A204.1 (cell line): ENCODE results near the gene MRTO4.
"Not testable (repeated sequence)": the region's sequence is repeated elsewhere in the genome, so short reads cannot be mapped to it uniquely, and the experiment has no call there.

Experiments
- FAIRE-seq: peaks from 2 replicates; lab custom pipeline; 2012; peaks lifted over from hg19 to GRCh38; lab: Jason Lieb, UNC

Gene MRTO4

GRCh38 chr1:19229229-19229628 is 22.4 kb upstream of the MRTO4 start:
- no peak for FAIRE-seq

GRCh38 chr1:19229828-19230325 is 21.7 kb upstream of the MRTO4 start:
- no peak for FAIRE-seq

DNA sequence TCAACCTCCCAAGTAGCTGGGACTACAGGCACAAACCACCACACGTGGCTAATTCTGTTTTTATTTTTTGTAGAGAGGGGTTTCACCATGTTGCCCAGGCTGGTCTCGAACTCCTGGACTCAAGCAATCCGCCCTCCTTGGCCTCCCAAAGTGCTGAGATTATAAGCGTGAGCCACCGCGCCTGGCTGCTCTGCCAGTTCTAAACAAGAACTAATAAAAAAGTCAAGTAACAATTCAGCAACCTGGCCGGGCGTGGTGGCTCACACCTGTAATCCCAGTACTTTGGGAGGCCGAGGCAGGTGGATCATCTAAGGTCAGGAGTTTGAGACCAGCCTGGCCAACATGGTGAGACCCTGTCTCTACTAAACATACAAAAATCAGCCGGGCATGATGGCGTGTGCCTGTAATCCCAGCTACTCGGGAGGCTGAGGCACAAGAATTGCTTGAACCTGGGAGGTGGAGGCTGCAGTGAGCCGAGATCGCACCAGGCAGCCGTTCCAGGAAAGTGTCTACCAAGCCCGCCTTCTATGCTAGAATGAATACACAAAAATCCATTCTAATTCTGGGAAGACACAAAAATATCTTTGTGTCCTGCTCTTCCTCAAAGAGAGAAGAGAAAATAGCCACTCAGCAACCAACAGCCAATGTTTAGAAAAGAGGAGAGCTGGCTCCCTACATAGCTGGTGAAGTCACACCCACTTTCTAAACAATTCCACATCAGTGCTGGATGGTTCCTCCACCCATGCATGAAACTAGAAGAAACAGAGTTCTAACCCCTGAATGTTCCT is 19.7 kb upstream of the MRTO4 start:
- not testable (repeated sequence) for FAIRE-seq

- no peak for FAIRE-seq
Observed at GRCh38 chr1:19232524-19232846, 19.1 kb upstream of the MRTO4 start.

DNA sequence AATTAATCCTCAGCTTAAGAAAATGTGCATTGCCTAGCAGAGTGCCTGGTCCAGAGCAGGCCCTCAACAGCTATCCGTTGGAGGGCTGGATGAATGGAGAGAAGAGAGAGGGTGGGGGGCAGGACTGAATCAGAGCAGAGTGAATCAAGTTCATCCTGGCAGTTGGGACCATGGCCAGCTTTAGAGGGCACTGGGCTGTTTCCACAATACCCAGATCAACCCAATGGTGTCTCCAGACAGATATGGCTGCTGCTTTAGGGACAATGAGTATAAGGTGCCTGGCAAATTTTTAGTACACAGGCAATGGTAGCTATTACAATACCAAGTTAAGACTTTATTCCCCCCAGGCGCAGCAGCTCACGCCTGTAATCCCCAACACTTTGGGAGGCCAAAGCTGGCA is 17.4 kb upstream of the MRTO4 start:
- FAIRE-seq, result no peak

GRCh38 chr1:19239876-19240275 is 11.7 kb upstream of the MRTO4 start:
- no peak for FAIRE-seq

DNA sequence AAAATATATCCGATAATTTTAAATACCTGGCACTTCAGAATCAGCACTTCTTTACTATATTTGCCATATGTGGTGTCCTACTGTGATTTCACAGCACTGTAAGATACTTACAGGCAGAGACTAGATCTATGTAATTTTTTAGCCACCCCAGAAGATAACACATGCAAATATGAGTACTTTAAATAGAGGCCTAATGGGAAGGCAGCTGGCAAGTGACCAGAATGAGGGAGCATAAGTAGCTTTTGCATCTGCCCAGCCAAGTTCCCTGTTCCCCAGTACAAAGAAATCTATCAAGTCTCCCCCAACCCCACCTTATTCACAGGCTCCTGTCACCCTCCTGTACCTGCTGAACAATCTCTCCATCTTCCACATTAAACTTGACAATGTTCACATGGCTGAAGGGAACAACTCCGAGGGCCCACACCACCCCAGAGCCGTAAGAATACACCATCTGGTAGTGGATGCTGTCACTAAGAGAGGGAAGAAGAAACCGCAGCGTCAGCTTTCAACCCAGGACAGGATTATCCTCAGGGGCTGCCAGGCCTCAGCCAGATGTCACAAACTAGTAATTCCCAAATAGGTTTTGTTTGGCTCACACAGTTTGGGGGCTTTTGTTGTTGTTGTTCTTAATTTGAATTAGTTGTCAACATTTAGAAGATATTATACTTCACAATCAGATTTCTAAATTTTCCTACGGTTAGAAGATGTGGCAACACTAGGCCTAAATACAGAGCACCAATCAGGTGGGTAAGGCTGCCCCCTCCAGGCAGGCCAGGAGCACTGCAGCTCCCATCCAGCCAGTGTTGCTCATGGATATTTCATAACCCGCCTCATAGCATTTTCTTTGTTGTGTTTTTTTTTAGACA is 10.7 kb upstream of the MRTO4 start:
- FAIRE-seq, result peak; percentile 73

GRCh38 chr1:19250629-19251304 is 838 bp upstream of the MRTO4 start:
- no peak for FAIRE-seq

DNA sequence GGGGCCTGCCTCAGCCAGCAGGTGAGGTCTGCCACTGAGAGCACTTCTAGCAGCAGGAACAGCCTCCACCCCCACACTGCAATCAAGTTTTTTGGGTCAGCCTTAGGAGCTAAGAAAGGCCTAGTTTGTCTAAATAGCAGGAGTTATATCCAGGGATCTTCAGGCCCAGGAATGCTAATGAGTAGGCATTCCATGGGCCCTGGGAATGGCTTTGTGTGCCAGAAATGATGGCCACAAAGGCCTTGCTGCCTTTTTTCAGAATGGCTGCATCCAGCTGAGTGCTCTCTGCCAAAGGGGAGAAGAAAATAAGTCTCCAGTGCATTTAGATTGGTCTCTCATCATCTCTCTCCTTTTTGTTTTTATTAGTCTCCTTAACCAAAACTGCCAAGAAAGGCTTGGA is 2.8 kb downstream of the MRTO4 start:
- no peak for FAIRE-seq

- FAIRE-seq, result no peak
Observed at GRCh38 chr1:19255288-19255687, 3.7 kb downstream of the MRTO4 start.

DNA sequence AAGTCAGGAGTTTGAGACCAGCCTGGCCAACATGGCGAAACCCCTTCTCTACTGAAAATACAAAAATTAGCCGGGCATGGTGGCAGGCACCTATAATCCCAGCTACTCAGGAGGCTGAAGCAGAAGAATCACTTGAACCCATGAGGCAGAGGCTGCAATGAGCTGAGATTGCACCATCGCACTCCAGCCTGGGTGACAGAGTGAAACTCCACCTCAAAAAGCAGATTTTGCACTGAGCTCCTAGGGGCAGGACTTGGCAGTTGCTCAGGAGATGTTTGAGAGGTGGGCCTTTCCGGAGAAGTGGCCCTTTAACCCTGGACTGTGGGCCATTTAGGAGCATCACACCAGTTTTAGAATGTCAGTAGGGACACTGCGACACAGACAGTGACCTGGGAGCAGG is 4.7 kb downstream of the MRTO4 start:
- FAIRE-seq, result not testable (repeated sequence)

GRCh38 chr1:19257178-19257914 is 5.7 kb downstream of the MRTO4 start:
- no peak for FAIRE-seq

DNA sequence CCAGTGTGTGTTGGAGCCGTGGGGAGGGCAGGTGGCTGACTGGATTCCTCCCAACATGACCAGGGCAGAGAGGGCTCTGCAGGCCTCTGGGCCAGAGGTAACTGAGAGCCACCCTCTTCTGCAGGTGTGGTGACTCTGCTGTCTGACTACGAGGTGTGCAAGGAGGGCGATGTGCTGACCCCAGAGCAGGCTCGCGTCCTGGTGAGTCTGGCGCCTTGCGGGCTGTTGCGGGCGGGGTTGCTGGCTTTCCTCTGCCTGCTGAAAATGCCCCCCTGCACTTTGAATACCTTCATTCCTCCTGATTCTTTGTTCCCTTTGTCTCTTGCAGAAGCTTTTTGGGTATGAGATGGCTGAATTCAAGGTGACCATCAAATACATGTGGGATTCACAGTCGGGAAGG is 6.7 kb downstream of the MRTO4 start:
- no peak for FAIRE-seq

- no peak for FAIRE-seq
Observed at GRCh38 chr1:19260211-19261138, 8.9 kb downstream of the MRTO4 start.

DNA sequence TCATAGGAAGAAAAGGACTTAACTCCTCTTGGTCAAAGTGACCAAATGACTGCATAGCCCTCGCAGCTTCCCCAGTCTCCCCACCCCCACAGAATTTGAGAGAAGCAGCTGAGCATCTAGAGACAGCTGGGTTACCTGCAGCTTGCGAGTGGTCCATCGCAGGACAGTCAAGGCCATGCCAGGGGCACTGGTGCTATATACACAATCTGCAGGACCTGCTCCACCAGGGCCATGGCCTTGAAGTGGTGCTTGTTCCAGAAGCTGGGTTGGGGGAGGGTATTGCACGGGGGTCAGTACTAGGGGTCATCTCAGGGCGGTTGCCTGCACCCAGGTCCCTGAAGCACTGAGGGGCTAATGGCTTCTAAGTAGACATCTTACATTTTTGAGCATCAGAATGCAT is 10.4 kb downstream of the MRTO4 start:
- no peak for FAIRE-seq

- no peak for FAIRE-seq
Observed at GRCh38 chr1:19262744-19263143, 11.1 kb downstream of the MRTO4 start.

DNA sequence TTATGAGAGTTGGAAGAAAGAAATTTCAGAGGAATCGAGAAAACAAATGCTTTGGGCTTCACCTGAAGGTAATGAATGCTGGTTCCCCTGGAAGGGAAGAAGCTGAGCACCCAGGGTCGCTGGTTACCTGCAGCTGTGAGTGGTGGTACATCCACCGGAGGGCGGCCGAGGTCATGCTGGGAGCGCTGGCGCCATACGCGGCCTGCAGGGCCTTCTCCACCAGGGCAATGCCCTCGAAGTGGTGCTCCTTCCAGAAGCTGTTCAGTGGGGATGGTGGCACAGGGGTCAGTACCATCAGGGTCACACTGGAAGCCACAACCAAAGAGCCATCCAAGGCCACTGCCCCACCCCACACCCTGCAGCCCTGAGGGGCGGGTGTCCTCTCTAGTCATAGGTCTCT is 16.8 kb downstream of the MRTO4 start:
- no peak for FAIRE-seq

- FAIRE-seq, result not testable (repeated sequence)
Observed at GRCh38 chr1:19269427-19270342, 18.1 kb downstream of the MRTO4 start.

- not testable (repeated sequence) for FAIRE-seq
Observed at GRCh38 chr1:19270343-19270730, 18.7 kb downstream of the MRTO4 start.

GRCh38 chr1:19272064-19272463 is 20.5 kb downstream of the MRTO4 start:
- no peak for FAIRE-seq
